ENCODE data around the gene TRIM52.
A peak's percentile ranks its signal among the peaks of the same experiment; 100 is the strongest.

Gene TRIM52

DNA sequence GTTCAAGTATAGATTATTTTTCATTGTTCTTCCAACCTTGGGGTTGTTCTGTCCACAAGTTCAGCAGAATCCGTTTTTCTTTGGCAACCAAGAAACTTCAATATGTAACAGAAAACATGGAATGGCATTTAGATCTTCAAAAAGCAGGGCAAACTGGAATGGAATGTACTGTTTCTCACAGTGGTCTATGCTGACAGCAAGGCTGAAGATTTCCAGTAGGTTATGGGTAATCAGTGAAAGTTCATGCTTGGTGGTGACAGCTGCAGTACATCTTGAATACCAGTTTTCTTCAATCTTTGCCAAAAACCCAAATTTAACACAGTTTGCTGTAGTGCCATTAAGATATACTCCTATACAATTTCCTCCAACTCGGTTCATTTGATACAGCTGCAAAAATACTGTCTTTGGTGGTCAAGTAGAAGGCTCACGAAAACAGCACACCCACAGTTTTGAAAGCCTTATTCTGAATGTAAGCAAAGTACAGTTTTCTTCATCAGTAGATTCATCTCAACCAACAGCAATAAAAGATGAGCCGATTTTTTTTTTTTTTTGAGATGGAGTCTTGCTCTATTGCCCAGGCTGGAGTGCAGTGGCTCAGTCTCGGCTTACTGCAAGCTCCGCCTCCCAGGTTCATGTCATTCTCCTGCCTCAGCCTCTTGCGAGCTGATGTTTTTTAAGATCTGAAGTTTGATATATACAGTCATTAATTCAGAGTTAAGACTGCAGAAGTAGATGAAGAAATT lies 4.9 kb downstream of the TRIM52 start:
- DNase-seq (ENCODE audit: low spot score): no peak

GRCh38 chr5:181255276-181255675 lies 5.7 kb downstream of the TRIM52 start:
- no peak for DNase-seq (ENCODE audit: low spot score)

DNA sequence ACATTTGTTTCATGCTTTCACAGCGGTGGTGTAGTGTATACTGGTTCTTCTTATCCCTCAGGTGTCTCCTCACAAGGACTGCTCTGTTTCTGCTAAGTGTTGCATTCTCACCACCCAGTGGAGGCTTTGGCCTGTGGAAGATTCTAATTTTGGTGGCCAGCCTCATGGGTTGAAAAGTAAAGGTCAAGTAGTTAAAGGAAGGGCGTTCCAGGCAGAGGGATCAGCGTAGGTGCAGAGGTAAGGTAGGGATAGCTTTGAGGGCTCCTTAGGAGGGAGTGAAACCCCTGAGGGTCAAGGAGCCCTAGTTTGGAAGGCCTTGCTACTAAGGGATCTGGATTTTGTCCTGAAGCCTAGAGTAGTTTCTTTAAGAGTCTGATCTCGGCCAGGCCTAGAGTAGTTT lies 12.7 kb downstream of the TRIM52 start:
- DNase-seq (ENCODE audit: low spot score): no peak

DNA sequence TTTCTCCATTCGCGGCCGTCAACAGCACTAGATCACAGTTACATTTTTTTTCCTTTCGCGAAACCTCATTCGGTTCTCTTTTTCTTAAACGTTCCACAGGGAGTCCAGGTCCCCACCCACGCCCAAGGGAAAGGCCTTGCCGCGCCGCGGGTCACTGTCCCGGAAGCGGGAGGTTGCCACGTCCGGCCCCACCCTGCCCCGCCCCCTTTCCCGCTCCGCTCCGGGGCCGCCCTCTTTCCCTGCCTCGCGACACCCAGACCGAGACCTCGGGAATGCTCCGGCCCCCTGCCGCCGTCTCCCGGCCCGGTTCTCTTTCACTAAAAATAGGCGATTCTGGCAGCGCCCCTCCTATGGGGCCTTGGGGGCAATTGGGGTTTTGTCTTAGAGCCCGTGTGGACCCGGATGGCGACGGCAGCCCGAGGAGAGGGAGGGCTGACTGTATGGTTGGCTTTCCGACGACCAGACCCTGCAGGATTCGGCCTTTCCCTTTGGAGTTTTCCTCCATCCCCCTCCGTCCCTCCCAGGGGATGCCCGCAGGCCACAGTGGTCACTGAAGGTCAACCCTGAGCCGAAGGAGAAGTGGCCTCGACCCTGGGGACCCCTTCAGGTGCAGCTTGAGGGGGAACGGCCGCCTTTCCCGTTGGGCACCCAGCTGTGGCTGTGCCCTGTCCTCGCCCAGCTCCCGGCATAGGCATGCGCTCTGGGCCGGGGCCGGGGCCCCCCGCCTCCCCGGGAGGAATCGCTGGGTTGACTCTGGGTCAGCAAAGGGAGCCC lies 14.5 kb downstream of the TRIM52 start:
- peak; percentile 97 for DNase-seq (ENCODE audit: low spot score)

DNA sequence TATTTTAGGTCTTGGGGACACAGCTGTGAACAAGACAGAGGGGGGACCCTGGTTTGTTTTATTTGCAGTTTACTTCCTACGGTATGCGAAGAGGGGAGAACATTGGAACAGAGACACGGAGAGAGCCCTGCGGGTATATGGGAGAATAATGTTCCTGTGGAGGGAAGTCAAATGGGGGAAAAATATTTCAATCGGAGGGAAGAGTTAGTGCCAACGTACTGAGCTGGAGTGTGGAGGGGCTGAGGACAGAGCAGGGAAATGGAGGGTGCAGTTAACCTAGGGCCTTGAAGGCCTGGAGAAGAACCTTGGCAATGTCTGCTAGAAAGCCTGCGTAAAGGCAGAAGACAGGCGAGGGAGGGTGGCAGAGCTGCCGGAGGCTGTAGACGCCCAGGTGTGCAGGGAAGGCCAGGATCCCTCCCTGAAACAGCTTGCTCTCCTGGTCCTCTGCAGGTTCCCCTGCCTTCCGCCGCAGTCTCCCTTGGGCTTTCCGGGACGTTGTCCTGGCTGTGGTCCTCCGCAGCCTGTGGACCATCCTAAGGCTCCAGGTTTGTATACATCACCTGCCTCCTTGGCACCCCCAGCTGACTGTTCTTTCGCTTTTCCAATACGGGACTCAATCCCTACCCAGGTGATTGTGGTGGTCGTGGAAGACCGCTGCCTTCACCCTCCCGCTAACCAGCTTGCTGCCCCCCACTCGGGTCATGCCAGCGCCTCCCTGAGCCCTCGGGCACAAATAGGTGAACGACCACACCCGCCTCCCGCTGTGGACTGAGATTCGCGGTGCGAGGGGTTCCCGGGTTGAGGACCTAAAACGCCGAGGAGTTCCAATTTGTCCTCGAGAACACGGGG lies 15.3 kb downstream of the TRIM52 start:
- DNase-seq (ENCODE audit: low spot score): no peak

DNA sequence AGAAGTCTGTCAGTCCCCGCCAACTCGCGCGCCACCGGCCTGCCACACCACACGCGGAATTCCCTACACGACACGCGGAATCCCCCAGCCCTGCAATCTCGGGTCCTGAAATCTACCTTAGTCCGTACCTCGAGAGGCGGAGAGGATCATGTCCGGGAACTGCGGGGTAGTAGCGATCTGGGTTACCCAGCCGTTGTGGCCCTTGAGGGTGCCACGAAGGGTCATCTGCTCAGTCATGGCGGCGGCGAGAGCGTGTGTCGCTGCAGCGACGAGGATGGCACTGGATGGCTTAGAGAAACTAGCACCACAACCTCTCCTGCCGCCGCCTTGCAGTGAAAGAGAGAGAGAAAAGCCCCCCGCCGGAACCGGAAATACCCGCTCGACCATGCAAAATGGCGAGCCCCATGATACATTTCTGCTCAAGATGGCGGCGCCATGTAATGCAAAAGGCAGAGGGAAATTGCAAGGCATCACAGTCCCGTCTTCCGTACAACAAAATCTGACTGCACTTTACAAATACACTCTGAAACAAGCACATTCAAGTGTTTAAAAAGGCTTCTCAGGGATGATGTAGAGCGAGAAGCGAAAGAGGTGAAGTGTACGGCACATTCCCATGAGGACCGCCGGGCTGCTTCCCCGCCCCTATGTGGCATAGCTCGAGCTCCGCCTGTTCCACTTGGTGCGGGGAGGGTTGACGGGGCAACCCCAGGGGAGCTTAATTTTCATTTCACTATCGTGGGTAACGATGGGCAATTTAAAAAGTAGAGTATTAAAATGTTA lies 17.2 kb downstream of the TRIM52 start, which contains the start of gene RACK1:
TSS of gene RACK1 (minus strand) at position 343 of the 780 bp plus-strand sequence. CDS start at position 237, 106 bp downstream.
- peak; percentile 88 for DNase-seq (ENCODE audit: low spot score)

DNA sequence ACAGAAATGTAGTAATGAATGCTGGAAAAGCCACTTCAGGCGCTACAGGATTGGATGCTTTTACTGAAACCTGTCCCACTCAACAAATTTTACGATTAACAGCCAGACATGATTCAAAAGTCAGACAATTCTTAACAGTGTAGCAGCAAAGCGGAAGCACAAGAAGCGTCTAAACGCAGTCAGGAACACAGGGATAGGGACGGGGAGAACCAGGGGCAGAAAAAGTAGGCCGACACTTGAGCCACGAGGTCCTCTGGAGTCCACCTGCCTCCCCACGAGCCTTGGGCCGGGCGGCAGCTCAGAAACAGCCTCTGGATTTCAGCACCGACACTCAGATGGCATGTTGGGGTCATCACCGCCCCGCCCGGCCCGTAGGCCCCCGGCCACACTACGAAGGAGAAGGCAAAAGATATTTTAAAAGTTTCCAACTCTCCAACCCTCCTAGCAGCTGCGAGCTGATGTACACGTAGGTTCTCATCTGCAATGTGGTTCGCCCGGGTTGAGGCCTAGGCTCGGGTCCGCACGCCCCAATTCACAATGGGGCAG lies 17.9 kb downstream of the TRIM52 start:
- no peak for DNase-seq (ENCODE audit: low spot score)

- no peak for DNase-seq (ENCODE audit: low spot score)
These were observed 18.9 kb downstream of the TRIM52 start for GRCh38 chr5:181242031-181242451.

DNA sequence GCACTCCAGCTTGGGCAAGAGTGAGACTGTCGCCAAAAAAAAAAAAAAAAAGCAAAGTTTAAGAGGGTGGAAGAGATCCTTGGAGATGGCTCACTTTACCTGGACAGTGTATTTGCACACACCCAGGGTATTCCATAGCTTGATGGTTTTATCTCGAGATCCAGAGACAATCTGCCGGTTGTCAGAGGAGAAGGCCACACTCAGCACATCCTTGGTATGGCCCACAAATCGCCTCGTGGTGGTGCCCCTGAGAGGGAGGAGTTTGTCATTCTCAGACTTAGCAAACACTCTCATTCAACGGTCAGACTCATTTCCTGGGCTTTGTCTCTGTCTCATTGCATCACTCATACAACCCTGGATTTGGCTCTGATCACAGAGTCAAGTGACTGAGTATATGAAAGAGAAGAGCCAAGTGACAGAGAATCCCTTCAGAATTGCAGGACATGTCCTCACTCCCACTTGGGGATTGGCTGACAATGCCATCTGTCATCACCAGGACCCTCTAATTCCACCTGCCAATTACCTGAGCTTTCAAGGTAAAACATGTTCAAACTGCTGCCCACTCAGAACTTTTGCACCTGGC lies 19.5 kb downstream of the TRIM52 start:
- DNase-seq (ENCODE audit: low spot score): peak; percentile 78

- DNase-seq (ENCODE audit: low spot score): no peak
These were observed 21.8 kb downstream of the TRIM52 start for GRCh38 chr5:181239062-181239663.

DNA sequence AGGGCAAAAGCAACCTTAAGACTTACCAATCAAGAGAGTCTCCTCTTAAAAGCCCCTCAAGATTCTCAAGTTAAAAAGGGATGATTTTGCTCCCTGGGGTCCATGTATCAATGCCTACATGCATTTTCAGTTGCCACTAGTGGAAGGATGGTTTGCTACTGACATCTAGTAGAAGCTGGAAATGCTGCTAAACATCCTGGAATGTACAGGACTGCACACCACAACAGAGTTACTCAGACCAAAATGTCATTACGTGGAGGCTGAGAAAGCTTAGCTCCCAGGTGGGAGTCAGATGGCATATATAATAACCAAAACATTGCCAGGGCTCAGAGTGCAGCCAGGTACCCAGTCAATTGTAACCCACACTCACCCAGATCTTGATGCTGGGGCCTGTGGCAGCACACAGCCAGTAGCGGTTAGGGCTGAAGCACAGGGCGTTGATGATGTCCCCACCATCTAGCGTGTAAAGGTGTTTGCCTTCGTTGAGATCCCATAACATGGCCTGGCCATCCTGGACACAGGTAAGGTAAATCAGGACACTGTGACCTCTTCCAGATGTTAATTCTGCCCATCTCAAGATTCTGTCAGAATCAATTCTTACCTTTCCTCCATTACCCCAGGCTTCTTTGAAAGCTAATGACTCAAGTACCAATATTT lies 23.1 kb downstream of the TRIM52 start:
- DNase-seq (ENCODE audit: low spot score): no peak

- no peak for DNase-seq (ENCODE audit: low spot score)
These were observed 23.8 kb downstream of the TRIM52 start for GRCh38 chr5:181236954-181237641.

- no peak for DNase-seq (ENCODE audit: low spot score)
These were observed 24.5 kb downstream of the TRIM52 start for GRCh38 chr5:181236471-181236870.

DNA sequence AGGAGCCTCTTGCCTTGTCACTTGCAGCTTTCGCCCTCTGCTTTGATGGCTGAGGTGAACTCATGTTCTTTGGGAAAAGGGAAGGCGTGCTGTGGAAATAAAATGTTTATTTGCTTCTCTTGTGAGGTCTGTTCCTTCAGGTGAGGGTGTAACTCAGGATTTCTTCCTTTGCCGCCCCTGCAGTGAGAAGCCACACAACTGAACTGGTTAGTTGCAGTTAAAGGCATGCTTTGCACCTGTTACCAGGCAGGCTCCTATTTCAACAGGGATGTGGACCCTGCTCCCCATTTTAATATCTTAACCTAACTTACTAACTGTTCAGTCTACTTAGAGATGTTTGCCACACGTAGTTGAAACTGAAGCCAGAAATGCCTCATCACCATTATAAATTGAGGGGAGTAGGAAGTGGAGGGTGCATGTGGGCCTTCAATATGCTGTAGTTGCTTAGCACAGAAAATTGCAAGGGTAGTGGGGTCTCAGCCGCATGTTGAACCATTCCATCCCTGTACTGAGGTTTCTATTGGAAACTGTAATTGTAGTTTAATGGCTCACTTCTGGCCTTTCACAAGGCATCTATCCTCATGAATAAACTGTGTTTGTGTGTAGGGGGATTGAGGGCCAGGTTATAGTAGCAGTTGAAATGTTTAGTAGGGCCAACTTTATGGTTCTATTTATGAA lies 25.1 kb downstream of the TRIM52 start:
- no peak for DNase-seq (ENCODE audit: low spot score)

DNA sequence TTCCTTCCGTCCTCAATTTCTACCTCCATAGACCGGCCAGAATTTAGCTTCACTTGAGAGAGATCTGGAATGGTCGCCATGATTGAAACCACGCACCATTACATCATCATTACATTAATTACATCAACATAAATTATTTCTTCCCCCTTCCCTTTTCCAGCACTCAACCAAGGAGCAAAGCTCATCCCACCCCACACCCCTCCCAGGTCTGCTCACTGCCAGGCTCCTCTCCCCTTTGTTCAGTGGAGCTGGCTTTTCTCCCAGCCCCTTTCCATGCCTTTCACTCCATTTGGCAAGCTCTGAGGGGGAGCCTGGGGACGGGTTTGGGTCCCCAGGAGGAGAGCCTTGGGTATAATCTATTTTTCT lies 25.6 kb downstream of the TRIM52 start:
- DNase-seq (ENCODE audit: low spot score): no peak

DNA sequence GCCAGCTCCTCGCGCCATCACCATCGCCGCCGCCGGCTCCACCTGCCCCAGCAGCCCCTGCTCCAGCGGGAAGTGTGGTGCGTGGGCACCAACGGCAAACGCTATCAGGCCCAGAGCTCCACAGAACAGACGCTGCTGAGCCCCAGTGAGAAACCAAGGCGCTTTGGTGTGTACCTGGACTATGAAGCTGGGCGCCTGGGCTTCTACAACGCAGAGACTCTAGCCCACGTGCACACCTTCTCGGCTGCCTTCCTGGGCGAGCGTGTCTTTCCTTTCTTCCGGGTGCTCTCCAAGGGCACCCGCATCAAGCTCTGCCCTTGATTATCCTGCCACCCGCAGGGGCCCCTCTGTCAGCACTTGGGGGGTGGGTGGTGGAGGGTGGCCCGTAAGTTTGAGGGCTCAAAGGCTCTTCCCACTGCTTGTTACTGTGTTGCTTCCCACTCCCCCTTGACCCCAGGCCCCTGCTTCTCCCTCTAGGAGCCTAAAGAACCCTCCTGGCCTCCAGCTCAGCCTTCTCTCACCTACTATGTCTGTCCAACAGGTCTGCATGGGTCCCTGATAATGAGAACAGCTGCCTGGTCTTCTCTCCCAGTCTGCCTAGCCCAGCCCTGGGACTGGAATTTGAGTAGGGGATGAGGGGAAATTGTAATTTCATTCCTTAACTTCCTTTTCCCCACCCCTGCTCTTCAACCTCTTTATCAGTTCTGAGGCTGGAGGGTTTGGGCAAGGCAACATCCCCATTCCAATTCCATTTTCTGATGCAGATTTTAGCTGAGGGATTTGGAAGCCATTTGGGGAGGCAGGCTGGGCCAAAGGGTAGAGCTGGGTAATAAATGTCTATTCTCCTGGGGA lies 26.3 kb downstream of the TRIM52 start:
- DNase-seq (ENCODE audit: low spot score): no peak

- DNase-seq (ENCODE audit: low spot score): no peak
These were observed 27.0 kb downstream of the TRIM52 start for GRCh38 chr5:181233801-181234454.
